ENCODE measurements around the gene DEFB113.

GRCh38 chr6:49958180-49958579 lies 11.2 kb downstream of the DEFB113 start:
- no peak for TF ChIP-seq POLR2AphosphoS5 (IDR thresholded peaks at IDR 0.05; ENCODE audit: borderline replicate concordance, low read depth, low read length)
- no peak for TF ChIP-seq FOXP2 (optimal IDR thresholded peaks at IDR 0.05; ENCODE audit: control extremely low read depth, extremely low read length, insufficient read depth)

All from SK-N-MC (cell line).